ENCODE results near the gene HECTD1.
"Not testable (repeated sequence)": the region's sequence is repeated elsewhere in the genome, so short reads cannot be mapped to it uniquely, and the experiment has no call there.

The HECTD1 gene

DNA sequence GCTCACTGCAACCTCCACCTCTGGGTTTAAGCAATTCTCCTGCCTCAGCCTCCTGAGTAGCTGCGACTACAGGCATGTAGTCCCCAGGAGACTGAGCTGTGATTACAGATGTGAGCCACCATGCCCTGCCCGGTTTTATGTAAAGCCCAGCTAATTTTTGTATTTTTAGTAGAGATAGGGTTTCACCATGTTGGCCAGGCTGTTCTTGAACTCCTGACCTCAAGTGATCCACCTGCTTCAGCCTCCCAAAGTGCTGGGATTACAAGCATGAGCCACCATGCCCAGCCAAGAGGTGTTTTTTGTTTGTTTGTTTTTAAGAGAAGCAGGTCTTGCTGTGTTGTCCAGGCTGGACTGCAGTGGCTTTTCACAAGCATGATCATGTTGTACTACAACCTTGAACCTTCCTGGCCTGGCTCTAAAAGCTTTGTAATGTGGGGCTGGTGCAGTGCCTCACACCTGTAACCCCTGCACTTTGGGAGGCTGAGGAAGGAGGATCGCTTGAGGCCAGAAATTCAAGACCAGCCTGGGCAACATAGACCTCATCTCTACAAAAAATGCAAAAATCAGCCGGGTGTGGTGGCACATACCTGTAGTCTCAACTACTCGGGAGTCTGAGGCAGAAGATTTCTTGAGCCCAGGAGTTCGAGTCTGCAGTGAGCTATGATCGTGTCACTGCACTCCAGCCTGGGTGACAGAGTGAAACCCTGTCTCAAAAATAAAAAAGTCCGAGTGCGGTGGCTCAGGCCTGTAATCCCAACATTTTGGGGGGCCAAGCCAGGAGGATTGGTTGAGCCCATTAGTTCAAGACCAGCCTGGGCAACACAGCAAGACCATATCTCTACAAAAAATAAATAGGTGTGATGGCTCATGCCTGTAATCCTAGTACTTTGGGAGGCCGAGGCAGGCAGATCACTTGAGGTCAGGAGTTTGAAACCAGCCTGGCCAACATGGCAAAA is 113.4 kb downstream of the HECTD1 start:
- not testable (repeated sequence) for H3K36me3 Mint-ChIP-seq, H3K27ac Mint-ChIP-seq, H3K4me3 Mint-ChIP-seq

DNA sequence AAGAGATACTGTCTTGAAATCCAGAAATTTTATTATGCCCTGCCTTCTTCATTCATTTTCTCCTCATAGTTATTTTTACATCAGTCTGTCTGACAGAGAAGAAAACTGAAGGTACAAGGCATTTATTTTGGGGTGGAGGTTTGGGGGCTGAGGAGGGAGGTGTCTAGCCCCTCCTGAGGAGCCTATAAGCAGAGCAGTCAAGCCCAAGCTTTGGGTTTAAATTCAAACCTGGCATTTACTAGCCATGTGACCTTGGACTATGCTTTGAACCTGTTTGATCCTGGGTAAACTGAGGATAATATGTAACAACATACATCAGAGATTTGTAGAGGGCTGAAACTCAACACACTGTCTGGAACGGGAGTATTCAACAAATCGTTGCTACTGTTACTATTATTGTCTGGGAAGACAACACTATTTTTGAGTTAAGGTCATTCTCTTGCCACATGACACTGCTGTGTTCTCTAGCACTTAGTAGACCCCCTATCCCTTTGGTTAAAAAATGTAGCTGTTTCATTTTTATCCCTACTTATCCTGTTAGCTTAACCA is 115.4 kb downstream of the HECTD1 start:
- H3K4me3 Mint-ChIP-seq = no peak overlapping the region
- DNase-seq (ENCODE audit: low spot score in 2 of 2) (no peak), ATAC-seq (ENCODE audit: low read depth) (no peak)
- no peaks in the 10 kb centered on the region for H3K9me3 Mint-ChIP-seq
- no peaks in the 10 kb centered on the region for H3K27me3 Mint-ChIP-seq
- H3K36me3 Mint-ChIP-seq = peaks cover 1% of the 10 kb centered on the region
- no peak overlapping the region for H3K27ac Mint-ChIP-seq
- H3K4me1 Mint-ChIP-seq = no peaks in the 10 kb centered on the region

More for the DNA sequence above, 113.4 kb downstream of the HECTD1 start:
- not testable (repeated sequence) for DNase-seq (ENCODE audit: low spot score in 2 of 2); H3K9me3 Mint-ChIP-seq; H3K27me3 Mint-ChIP-seq; H3K4me1 Mint-ChIP-seq; ATAC-seq (ENCODE audit: low read depth)

DNA sequence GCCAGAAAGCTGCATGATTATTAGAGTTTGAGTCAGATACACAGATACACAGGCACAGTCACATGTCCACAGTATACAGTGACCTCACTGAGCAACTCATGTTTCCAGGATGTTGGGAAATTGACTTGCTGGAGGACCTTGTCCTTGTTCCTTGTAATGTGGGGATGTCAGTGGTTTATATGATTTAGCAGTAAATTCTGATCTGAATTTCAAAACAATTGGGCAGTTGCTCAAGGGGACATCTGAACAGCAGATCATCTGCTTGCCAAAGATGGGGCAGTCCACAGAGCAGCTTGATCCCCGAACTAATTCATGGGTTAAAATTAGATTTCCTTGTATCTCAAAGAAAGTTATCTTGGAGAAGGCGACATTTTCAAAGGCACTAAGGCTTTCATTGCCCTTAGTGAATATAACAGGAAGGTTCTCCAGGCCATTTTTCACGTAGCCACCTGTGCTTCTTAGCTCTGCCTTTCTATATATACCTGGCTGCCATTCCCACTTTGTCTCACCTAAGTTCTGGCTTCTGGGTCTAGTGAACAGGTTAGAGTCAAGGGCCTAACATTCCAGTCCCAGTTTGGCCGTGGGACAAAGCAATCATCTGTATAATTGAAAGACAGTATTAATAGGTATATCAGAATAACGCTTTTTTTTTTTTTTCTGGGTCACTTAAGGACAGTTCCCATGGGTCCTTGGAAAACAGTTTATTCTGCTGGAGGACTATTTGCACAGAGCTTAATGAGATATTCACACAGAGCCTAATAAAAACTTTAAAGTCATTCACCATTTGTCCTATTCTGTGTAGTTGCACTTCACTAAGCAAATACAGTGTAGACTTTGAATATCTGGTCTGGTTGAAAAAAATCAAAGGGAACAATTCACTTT is 116.5 kb downstream of the HECTD1 start:
- DNase-seq (ENCODE audit: low spot score in 2 of 2) (no peak), ATAC-seq (ENCODE audit: low read depth) (no peak)
- no peak overlapping the region for H3K4me3 Mint-ChIP-seq
- no peaks in the 10 kb centered on the region for H3K27me3 Mint-ChIP-seq
- no peaks in the 10 kb centered on the region for H3K4me1 Mint-ChIP-seq
- no peaks in the 10 kb centered on the region for H3K36me3 Mint-ChIP-seq
- H3K27ac Mint-ChIP-seq = no peak overlapping the region
- H3K9me3 Mint-ChIP-seq = no peaks in the 10 kb centered on the region

DNA sequence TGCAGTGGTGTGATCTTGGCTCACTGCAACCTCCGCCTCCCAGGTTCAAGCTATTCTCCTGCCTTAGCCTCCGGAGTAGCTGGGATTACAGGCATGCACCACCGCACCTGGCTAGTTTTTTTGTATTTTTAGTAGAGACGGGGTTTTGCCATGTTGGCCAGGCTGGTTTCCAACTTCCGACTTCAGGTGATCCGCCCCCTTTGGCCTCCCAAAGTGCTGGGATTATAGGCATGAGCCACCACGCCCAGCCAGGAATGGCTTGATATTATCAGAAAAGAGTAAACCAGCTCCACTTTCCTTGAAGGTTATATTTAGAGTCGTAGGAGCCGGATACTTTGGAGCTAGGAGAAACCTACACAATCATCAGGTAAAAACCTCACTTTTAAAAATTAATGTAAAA is 121.1 kb downstream of the HECTD1 start:
- not testable (repeated sequence) for H3K27ac Mint-ChIP-seq; DNase-seq (ENCODE audit: low spot score in 2 of 2); H3K9me3 Mint-ChIP-seq; H3K36me3 Mint-ChIP-seq; ATAC-seq (ENCODE audit: low read depth); H3K4me3 Mint-ChIP-seq; H3K4me1 Mint-ChIP-seq; H3K27me3 Mint-ChIP-seq

DNA sequence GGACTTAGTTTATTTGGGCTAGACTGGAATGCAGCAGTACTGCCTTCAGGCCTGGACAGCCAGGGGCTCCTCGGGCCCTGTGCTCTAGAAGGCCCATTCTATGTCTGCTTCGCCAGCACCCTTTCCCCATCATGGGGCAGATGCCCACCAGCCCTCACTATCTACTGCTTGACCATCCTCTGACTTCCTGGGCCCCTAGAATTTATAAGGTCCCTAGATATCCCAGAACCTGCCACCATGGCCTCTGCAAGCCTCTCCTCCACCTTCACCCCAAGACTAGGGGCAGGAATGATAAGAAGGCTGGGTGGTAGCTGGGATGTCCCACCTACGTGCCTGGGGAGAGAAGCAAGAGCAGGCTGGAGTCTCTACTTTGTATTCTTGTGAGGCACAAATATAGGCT is 122.6 kb downstream of the HECTD1 start:
- Mint-ChIP-seq H3K27ac (no peak overlapping the region), H3K27me3 (no peaks in the 10 kb centered on the region), H3K9me3 (no peaks in the 10 kb centered on the region), H3K4me1 (peaks cover 5% of the 10 kb centered on the region), H3K4me3 (no peak overlapping the region), H3K36me3 (peaks cover 5% of the 10 kb centered on the region)
- ATAC-seq (ENCODE audit: low read depth) (no peak), DNase-seq (ENCODE audit: low spot score in 2 of 2) (no peak)

DNA sequence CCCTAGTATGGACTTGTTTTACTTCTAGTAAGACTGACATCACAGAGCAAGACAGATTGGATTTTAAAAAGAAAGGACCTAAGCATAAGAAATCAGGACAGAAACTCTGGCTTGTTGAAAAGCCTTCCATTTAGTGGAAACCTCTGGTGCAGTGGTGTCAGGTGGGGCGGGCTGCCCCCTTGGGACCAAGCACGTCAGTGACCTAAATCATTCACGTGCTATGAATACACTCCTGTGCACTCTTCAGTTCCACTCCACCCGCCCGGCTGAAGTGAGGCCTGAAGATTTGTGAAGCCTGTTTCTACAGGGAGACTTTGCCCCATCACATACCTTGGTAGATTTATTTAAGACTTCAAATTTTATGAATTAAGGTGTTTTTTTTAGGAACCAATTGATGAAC is 123.2 kb downstream of the HECTD1 start:
- ATAC-seq (ENCODE audit: low read depth) (peak; percentile 98), DNase-seq (ENCODE audit: low spot score in 2 of 2) (peak; percentile 25 to 44)
- no peaks in the 10 kb centered on the region for H3K9me3 Mint-ChIP-seq
- no peaks in the 10 kb centered on the region for H3K27me3 Mint-ChIP-seq
- H3K4me3 Mint-ChIP-seq = no peak overlapping the region
- peaks cover 5% of the 10 kb centered on the region for H3K36me3 Mint-ChIP-seq
- H3K27ac Mint-ChIP-seq = peak overlapping the region; percentile 84
- peaks cover 5% of the 10 kb centered on the region for H3K4me1 Mint-ChIP-seq

DNA sequence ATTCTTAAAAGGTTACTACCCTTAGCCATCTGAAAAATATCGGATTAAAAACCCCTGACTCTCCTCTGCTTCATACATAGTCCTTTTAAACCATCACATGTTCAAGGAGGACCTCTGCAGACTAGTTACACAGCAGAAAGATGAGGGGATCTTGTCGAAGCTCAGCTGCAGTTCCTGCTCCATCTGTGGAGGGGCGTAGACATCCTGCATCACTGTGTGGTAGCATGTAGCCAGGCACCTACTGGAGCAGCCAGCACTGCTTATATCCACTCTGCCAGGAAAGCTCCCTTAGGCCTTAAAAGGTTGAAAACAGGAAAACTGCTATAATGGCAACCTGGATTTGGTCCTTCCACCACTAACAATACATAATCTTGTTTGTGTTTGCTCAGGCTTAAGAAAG is 123.8 kb downstream of the HECTD1 start:
- Mint-ChIP-seq H3K27me3 (no peaks in the 10 kb centered on the region), H3K36me3 (peaks cover 7% of the 10 kb centered on the region), H3K27ac (peak overlapping the region; percentile 84), H3K9me3 (no peaks in the 10 kb centered on the region), H3K4me1 (peaks cover 5% of the 10 kb centered on the region), H3K4me3 (no peak overlapping the region)
- no peak for ATAC-seq (ENCODE audit: low read depth)
- DNase-seq (ENCODE audit: low spot score in 2 of 2) = no peak

DNA sequence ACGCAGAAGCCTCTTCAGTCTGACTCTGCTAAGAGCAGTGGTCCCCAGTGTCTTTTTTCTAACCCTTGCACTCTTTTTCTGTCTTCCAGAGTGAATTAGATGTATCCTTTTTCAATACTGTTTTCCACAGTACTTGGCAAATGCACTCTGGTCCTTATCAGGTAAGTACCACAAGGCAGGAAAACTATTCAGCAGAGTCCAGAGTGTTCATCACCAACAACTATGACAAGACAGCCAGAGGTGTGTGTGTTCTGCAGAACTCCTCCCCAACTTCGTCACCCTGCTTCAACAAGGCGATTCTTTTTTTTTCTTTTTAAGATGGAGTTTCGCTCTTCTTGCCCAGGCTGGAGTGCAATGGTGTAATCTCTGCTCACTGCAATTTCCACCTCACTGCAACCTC is 127.1 kb downstream of the HECTD1 start:
- H3K4me3 Mint-ChIP-seq = no peak overlapping the region
- peaks cover 5% of the 10 kb centered on the region for H3K4me1 Mint-ChIP-seq
- peaks cover 13% of the 10 kb centered on the region for H3K36me3 Mint-ChIP-seq
- DNase-seq (ENCODE audit: low spot score in 2 of 2) = no peak
- no peaks in the 10 kb centered on the region for H3K9me3 Mint-ChIP-seq
- ATAC-seq (ENCODE audit: low read depth) = no peak
- H3K27ac Mint-ChIP-seq = no peak overlapping the region
- H3K27me3 Mint-ChIP-seq = no peaks in the 10 kb centered on the region

DNA sequence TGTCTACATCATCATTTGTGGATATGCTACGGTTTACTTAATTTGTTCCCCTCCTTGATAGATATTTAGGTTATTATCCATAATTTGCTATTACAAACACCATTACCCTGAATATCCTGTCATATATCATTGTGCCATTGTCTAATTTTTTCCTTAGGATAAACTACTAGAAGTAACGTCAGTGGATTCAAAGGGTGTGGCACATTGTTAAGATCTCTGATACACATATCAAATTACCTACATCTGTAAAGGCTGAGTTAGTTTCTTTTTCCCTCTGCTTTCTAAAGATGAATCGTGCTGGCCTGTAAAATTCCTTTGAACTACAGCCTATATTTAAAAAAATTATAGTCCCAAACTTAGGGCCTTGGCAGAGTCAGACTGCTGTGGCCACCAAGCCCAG is 127.5 kb downstream of the HECTD1 start:
- H3K4me1 Mint-ChIP-seq = peaks cover 5% of the 10 kb centered on the region
- ATAC-seq (ENCODE audit: low read depth) (no peak), DNase-seq (ENCODE audit: low spot score in 2 of 2) (no peak)
- H3K4me3 Mint-ChIP-seq = no peak overlapping the region
- H3K36me3 Mint-ChIP-seq = peaks cover 17% of the 10 kb centered on the region
- no peaks in the 10 kb centered on the region for H3K27me3 Mint-ChIP-seq
- no peak overlapping the region for H3K27ac Mint-ChIP-seq
- H3K9me3 Mint-ChIP-seq = peaks cover 3% of the 10 kb centered on the region

DNA sequence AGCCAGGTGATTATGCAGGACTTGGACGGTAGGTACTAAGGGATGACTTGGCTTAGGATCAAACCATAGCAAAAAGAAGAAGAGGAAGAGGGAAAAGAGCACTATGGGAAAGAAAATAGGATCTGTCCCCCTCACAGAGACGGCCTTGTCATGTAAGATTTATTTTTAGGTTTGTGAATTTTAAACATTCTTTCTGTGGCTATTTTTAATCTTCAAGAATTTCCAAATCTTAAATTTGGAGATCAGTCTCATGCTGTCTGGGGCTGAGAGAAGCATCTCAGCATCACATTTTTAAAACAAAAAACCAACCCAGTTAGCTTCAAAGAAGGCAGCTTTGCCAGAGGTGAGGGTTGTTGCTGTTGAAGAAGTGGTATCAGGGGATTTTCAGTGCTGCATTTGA is 128.8 kb downstream of the HECTD1 start:
- peak overlapping the region; percentile 79 for H3K27ac Mint-ChIP-seq
- peaks cover 4% of the 10 kb centered on the region for H3K9me3 Mint-ChIP-seq
- H3K27me3 Mint-ChIP-seq = no peaks in the 10 kb centered on the region
- DNase-seq (ENCODE audit: low spot score in 2 of 2) (no peak), ATAC-seq (ENCODE audit: low read depth) (no peak)
- H3K4me3 Mint-ChIP-seq = no peak overlapping the region
- H3K4me1 Mint-ChIP-seq = no peaks in the 10 kb centered on the region
- peaks cover 19% of the 10 kb centered on the region for H3K36me3 Mint-ChIP-seq

DNA sequence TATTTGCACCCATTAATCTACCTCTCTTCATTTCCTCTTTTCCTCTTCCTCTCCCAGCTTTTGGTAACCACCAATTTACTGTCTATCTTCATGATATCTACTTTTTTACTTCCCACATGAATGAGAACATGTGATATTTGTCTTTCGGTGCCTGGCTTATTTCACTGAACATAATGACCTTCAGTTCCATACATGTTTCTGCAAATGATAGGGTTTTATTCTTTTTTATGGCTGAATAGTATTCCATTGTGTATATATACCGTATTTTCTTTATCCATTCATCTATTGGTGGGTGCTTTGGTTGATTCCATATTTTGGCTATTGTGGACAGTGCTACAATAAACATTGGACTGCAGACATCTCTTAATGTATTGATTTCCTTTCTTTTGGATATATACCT is 132.4 kb downstream of the HECTD1 start:
- Mint-ChIP-seq H3K4me1 (no peaks in the 10 kb centered on the region), H3K4me3 (no peak overlapping the region), H3K27me3 (no peaks in the 10 kb centered on the region), H3K27ac (no peak overlapping the region), H3K9me3 (peaks cover 4% of the 10 kb centered on the region), H3K36me3 (peaks cover 22% of the 10 kb centered on the region)
- ATAC-seq (ENCODE audit: low read depth) = no peak
- no peak for DNase-seq (ENCODE audit: low spot score in 2 of 2)

DNA sequence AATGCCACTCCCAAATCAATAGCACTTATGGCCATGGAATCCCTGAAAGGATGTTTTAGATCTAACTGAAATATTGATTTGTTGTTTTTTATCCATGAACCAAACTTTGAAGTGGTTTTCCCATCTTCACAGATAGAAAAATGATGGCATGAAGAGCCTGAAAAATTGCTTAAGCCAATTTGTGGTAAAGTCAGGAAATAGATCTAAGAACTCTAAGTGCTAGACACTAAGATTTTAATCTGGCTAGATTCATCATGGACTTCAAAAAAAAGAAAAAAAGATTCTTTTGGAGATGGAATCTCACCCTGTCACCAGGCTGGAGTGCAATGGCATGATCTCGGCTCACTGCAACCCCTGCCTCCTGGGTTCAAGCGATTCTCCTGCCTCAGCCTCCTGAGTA is 136.4 kb downstream of the HECTD1 start:
- ATAC-seq (ENCODE audit: low read depth) (no peak), DNase-seq (ENCODE audit: low spot score in 2 of 2) (no peak)
- Mint-ChIP-seq H3K9me3 (peaks cover 4% of the 10 kb centered on the region), H3K27ac (no peak overlapping the region), H3K4me1 (no peaks in the 10 kb centered on the region), H3K36me3 (peaks cover 20% of the 10 kb centered on the region), H3K4me3 (no peak overlapping the region), H3K27me3 (no peaks in the 10 kb centered on the region)

DNA sequence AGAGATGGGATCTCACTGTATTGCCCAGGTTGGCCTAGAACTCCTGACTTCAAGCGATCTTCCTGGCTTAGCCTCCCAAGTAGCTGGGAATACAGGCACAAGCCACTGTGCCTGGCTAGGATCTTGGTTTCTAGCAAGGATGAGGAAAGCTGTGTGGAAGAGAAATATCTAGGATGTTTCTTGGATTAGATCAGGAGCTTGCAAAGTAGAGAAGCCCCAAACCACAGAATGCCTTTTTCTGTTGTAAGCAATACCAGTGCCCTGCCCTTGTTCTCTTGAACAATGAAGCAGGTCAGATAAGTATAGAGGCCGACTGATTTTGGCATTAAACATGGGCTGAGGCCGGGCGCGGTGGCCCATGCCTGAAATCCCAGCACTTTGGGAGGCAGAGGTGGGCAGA is 137.2 kb downstream of the HECTD1 start:
- no peaks in the 10 kb centered on the region for H3K4me1 Mint-ChIP-seq
- ATAC-seq (ENCODE audit: low read depth) (no peak), DNase-seq (ENCODE audit: low spot score in 2 of 2) (no peak)
- H3K4me3 Mint-ChIP-seq = no peak overlapping the region
- no peak overlapping the region for H3K27ac Mint-ChIP-seq
- peaks cover 4% of the 10 kb centered on the region for H3K9me3 Mint-ChIP-seq
- no peaks in the 10 kb centered on the region for H3K27me3 Mint-ChIP-seq
- peaks cover 21% of the 10 kb centered on the region for H3K36me3 Mint-ChIP-seq

DNA sequence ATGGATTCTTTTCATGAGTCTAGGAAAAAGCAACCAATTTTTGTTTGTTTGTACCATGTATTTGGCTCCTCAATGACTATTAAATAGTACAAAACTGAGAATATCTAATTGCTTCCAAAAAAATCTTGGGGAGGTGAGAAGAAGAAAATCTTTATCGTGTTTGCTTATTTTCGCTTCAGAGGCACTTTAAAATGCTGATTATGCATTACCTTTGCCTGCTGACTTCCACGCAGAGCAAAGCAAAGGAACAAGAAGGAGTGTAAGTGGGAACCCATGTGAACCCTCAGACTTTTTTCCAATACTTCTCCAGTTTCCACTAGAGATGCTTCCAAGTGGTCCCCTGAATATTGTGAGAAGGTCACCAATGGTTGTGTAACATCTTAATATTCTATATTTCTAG is 138.2 kb downstream of the HECTD1 start:
- Mint-ChIP-seq H3K9me3 (no peaks in the 10 kb centered on the region), H3K36me3 (peaks cover 18% of the 10 kb centered on the region), H3K27me3 (no peaks in the 10 kb centered on the region), H3K4me3 (no peak overlapping the region), H3K4me1 (no peaks in the 10 kb centered on the region), H3K27ac (no peak overlapping the region)
- ATAC-seq (ENCODE audit: low read depth) (no peak), DNase-seq (ENCODE audit: low spot score in 2 of 2) (no peak)

Measured in memory B cell (primary cell).